ENCODE data around the gene GABRB3. TPM values are rescaled to one million over a fixed set of nuclear protein-coding genes. Genes with fewer than 3 reads are reported as not detected.

GABRB3 gene
- total and polyA plus RNA-seq, 2 donors from 2014 or later: 4.7 to 6.9 TPM

- H3K4me1 ChIP-seq (ENCODE audit: control insufficient read depth in 2 of 3, insufficient read depth in 2 of 3, low read depth in 1 of 3, low read length in 3 of 3): peaks cover 0 to 11% (median 7%) of the 10 kb centered on the region in 3 donors
- no peak overlapping the region for H3K9ac ChIP-seq (ENCODE audit: low read length in 3 of 3)
- H3K9me3 ChIP-seq (ENCODE audit: control insufficient read depth in 2 of 3, insufficient read depth in 1 of 3, low read length in 3 of 3): no peaks in the 10 kb centered on the region
- no peak overlapping the region for H3K4me3 ChIP-seq (ENCODE audit: low read length in 3 of 3)
- no peak for TF ChIP-seq CTCF (IDR thresholded peaks at IDR 0.05; ENCODE audit: borderline replicate concordance, extremely low read depth, insufficient read depth)
- no peaks in the 10 kb centered on the region for H3K27me3 ChIP-seq (ENCODE audit: control insufficient read depth, insufficient read depth, low read length)
- FAIRE-seq (no peak), DNase-seq (no peak)
- no peak overlapping the region for H3K27ac ChIP-seq (ENCODE audit: low read depth in 2 of 2, low read length in 2 of 2)
- intact Hi-C loops (cut with DNase I): no loop called here
- H3K36me3 ChIP-seq (ENCODE audit: control insufficient read depth in 2 of 3, insufficient read depth in 3 of 3, low read length in 3 of 3): no peaks in the 10 kb centered on the region
Measured at GRCh38 chr15:26804063-26804804, 31.4 kb upstream of the GABRB3 start.

- FAIRE-seq: no peak
- DNase-seq: no peak
- intact Hi-C loops (cut with DNase I): no loop called here
Measured at GRCh38 chr15:26790118-26790517, 17.3 kb upstream of the GABRB3 start.

GRCh38 chr15:26781816-26782215 lies 8.9 kb upstream of the GABRB3 start:
- DNase-seq (peak in 1 of 5 donors; percentile 65), FAIRE-seq (no peak)
- intact Hi-C loops (cut with DNase I): no loop called here
- H3K9me3 ChIP-seq (ENCODE audit: control insufficient read depth in 2 of 3, insufficient read depth in 1 of 3, low read length in 3 of 3): no peaks in the 10 kb centered on the region
- no peak overlapping the region for H3K27ac ChIP-seq (ENCODE audit: low read depth in 2 of 2, low read length in 2 of 2)
- no peak overlapping the region for H3K4me3 ChIP-seq (ENCODE audit: low read length in 3 of 3)
- H3K9ac ChIP-seq (ENCODE audit: low read length in 3 of 3): no peak overlapping the region
- no peaks in the 10 kb centered on the region for H3K36me3 ChIP-seq (ENCODE audit: control insufficient read depth in 2 of 3, insufficient read depth in 3 of 3, low read length in 3 of 3)
- no peaks in the 10 kb centered on the region for H3K27me3 ChIP-seq (ENCODE audit: control insufficient read depth, insufficient read depth, low read length)
- H3K4me1 ChIP-seq (ENCODE audit: control insufficient read depth in 2 of 3, insufficient read depth in 2 of 3, low read depth in 1 of 3, low read length in 3 of 3): no peaks in the 10 kb centered on the region
- no peak for TF ChIP-seq CTCF (IDR thresholded peaks at IDR 0.05; ENCODE audit: borderline replicate concordance, extremely low read depth, insufficient read depth)

More at GRCh38 chr15:26790118-26790517, 17.3 kb upstream of the GABRB3 start:
- no peaks in the 10 kb centered on the region for H3K27me3 ChIP-seq (ENCODE audit: control insufficient read depth, insufficient read depth, low read length)
- TF ChIP-seq CTCF (IDR thresholded peaks at IDR 0.05; ENCODE audit: borderline replicate concordance, extremely low read depth, insufficient read depth): no peak
- no peaks in the 10 kb centered on the region for H3K36me3 ChIP-seq (ENCODE audit: control insufficient read depth in 2 of 3, insufficient read depth in 3 of 3, low read length in 3 of 3)
- H3K27ac ChIP-seq (ENCODE audit: low read depth in 2 of 2, low read length in 2 of 2): no peak overlapping the region
- no peak overlapping the region for H3K4me3 ChIP-seq (ENCODE audit: low read length in 3 of 3)
- H3K9me3 ChIP-seq (ENCODE audit: control insufficient read depth in 2 of 3, insufficient read depth in 1 of 3, low read length in 3 of 3): no peaks in the 10 kb centered on the region
- H3K9ac ChIP-seq (ENCODE audit: low read length in 3 of 3): no peak overlapping the region
- no peaks in the 10 kb centered on the region for H3K4me1 ChIP-seq (ENCODE audit: control insufficient read depth in 2 of 3, insufficient read depth in 2 of 3, low read depth in 1 of 3, low read length in 3 of 3)
